ENCODE data around the gene PPP1R13B.

DNA sequence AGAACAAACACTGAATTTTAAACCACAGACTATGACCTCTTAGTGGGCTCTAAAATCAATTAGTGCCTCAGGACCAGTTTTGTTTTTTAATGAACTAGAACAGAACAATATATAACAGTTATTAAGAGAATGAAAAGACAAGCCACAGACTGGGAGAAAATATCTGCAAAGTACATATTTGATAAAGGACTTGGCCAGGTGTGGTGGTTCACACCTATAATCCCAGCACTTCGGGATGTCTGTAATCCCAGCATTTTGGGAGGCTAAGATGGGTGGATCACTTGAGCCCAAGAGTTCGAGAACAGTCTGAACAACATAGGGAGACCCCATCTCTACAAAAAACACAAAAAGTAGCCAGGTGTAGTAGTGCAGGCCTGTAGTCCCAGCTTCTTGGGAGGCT, 36.2 kb downstream of the PPP1R13B start:
- no peak for TF ChIP-seq POLR2A (IDR thresholded peaks at IDR 0.05)
- TF ChIP-seq, protein P1, sequence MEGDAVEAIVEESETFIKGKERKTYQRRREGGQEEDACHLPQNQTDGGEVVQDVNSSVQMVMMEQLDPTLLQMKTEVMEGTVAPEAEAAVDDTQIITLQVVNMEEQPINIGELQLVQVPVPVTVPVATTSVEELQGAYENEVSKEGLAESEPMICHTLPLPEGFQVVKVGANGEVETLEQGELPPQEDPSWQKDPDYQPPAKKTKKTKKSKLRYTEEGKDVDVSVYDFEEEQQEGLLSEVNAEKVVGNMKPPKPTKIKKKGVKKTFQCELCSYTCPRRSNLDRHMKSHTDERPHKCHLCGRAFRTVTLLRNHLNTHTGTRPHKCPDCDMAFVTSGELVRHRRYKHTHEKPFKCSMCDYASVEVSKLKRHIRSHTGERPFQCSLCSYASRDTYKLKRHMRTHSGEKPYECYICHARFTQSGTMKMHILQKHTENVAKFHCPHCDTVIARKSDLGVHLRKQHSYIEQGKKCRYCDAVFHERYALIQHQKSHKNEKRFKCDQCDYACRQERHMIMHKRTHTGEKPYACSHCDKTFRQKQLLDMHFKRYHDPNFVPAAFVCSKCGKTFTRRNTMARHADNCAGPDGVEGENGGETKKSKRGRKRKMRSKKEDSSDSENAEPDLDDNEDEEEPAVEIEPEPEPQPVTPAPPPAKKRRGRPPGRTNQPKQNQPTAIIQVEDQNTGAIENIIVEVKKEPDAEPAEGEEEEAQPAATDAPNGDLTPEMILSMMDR (IDR thresholded peaks at IDR 0.05) = no peak
